Stomach (tissue), 9 donors: ENCODE results near the gene TMEM80. TPM values are rescaled to one million over a fixed set of nuclear protein-coding genes. Genes with fewer than 3 reads are reported as not detected.
"Not testable (repeated sequence)": the region's sequence is repeated elsewhere in the genome, so short reads cannot be mapped to it uniquely, and the experiment has no call there.

ENCODE experiments used
- DNase-seq, 2 donors: peaks; one replicate each; pipeline versions ENCODE4 v3.0.0 to v3.0.0-alpha.2; 2013 to 2019
- H3K27ac ChIP-seq, 5 donors: fragments of 200-600 bp in 4 of 5; sonication (generic) in 4 of 5; one replicate each; pipeline ENCODE4 v1.5.1; 2013 to 2019; ENCODE audit warnings: mild to moderate bottlenecking in 1 of 5, moderate library complexity in 1 of 5
- H3K27me3 ChIP-seq, 3 donors: fragments of 200-600 bp; sonication (generic); one replicate each; pipeline ENCODE4 v1.5.1; 2017 to 2019; ENCODE audit warnings: mixed run types in 1 of 3
- H3K36me3 ChIP-seq, 4 donors: fragments of 200-600 bp; sonication (generic); 1 replicate in 3 of 4; 2 replicates in 1 of 4; pipeline ENCODE4 v1.5.1; 2016 to 2019
- H3K4me1 ChIP-seq, 4 donors: fragments of 200-600 bp; sonication (generic); one replicate each; pipeline ENCODE4 v1.5.1; 2016 to 2019
- H3K4me3 ChIP-seq, 4 donors: fragments of 200-600 bp; sonication (generic) in 3 of 4; one replicate each; pipeline ENCODE4 v1.5.1; 2016 to 2019; ENCODE audit warnings: mild to moderate bottlenecking in 1 of 4
- H3K9me3 ChIP-seq, 4 donors: fragments of 200-600 bp; sonication (generic); one replicate each; pipeline ENCODE4 v1.5.1; 2016 to 2019
- EP300 ChIP-seq: sonication (generic); formaldehyde crosslinking; IDR thresholded peaks from one replicate; pipeline ENCODE4 v1.6.1; 2017; ENCODE audit warnings: antibody characterized with exemption
- POLR2A ChIP-seq, 4 donors: fragments of 450-650 bp; IDR thresholded peaks; one replicate each; pipeline ENCODE4 v1.6.1; 2016; ENCODE audit warnings: antibody characterized with exemption in 4 of 4, control low read depth in 2 of 4, mild to moderate bottlenecking in 1 of 4, moderate library complexity in 1 of 4
- POLR2AphosphoS5 ChIP-seq, 3 donors: sonication (generic); formaldehyde crosslinking; IDR thresholded peaks; one replicate each; pipeline ENCODE4 v1.6.1; 2016; ENCODE audit warnings: antibody characterized with exemption in 3 of 3
- WGBS, 5 donors: extraction: QIAGEN DNeasy Blood & Tissue Kit in 3 of 5; methylation state at CpG; one replicate each; pipeline versions ENCODE4 v1.1.5 to v1.1.7; 2013 to 2018; 5-methylcytosine and 5-hydroxymethylcytosine counted together
- intact Hi-C: fragments of 100-400 bp; cut with DNase I; formaldehyde crosslinking; loops from one replicate; pipeline ENCODE4 v1.15.1; 2023; ENCODE audit warnings: low total_unique reads
- polyA plus RNA-seq, 3 donors: library from polyadenylated mRNA; stranded (reverse); fragments of 200-250 nt; gene quantifications; one replicate each; pipeline ENCODE4 v1.2.3, GENCODE V29; 2013
- total RNA-seq, 5 donors: library from RNA; depleted of rRNA; stranded (reverse); fragments of >200 nt; gene quantifications; one replicate each; pipeline versions ENCODE4 v1.1.0 to v1.2.3, GENCODE V29; 2014 to 2016
- TF ChIP-seq, protein P1 (sequence below), 7 experiments: fragments of 450-650 bp in 4 of 7; fragments of 200-600 bp in 3 of 7; sonication (generic) in 3 of 7; IDR thresholded peaks; one replicate each; pipeline ENCODE4 v1.5.1; 2016 to 2019; ENCODE audit warnings: antibody characterized with exemption in 7 of 7, control low read depth in 2 of 7, mild to moderate bottlenecking in 1 of 7
- donor health status: healthy with polysubstance abuse.
- donor health status: Bipolar disorder and iron deficiency.
- donor health status: healthy.

Gene TMEM80
- total and polyA plus RNA-seq, 8 donors, result 4.9 to 46.5 (median 19.8) TPM

DNA sequence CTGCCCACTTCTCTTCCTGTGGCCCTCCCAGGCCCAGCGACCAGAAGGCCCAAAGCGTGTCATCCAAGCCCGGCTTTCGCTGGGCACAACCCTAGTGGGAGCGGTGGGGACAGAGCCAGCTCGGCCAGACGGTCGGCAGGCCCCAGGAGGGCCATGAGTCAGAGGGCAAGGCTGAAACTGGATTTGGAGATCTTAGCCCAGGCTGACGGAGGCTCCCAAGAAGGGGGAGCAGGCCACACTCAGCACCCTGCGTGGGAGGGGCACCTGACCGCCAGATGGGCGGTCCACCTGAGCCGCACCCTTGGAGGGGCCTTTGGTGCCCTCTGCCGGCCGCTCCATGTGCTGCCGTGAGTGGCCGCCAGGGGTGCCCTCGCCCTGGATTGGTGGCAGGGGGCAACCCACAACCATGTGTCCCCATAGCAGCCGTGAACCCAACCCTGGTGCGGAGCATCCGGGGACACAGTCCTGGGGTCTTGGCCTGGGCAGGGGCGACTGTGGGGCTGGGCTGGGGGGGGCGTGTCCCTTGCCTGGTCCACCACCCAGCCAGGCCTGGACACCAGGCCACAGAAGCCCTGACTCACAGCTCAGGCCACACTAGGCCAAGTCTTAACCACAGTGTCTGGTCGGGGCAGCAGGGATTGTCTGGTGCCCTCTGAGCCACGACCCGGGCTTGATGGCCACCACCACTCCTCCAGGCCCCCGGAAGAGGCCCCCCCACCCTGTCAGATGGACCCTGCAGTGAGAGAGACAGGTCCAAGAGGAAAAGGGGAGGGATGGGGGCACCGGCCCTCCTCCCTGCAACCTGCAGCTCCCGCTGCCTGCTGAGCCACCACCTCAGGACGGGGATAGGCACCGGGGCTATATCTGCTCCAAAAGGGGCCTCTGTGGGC lies 32.5 kb downstream of the TMEM80 start:
- WGBS, 5 donors, result 26 to 57% (median 29%) methylated on average over 6 to 31 of the region's 31 CpGs
- TF ChIP-seq POLR2AphosphoS5 (IDR thresholded peaks at IDR 0.05), result peak in 2 of 3 donors; percentile 38 to 78
- no peak for TF ChIP-seq EP300
- no peak for TF ChIP-seq POLR2A (IDR thresholded peaks at IDR 0.05)
- TF ChIP-seq, protein P1, sequence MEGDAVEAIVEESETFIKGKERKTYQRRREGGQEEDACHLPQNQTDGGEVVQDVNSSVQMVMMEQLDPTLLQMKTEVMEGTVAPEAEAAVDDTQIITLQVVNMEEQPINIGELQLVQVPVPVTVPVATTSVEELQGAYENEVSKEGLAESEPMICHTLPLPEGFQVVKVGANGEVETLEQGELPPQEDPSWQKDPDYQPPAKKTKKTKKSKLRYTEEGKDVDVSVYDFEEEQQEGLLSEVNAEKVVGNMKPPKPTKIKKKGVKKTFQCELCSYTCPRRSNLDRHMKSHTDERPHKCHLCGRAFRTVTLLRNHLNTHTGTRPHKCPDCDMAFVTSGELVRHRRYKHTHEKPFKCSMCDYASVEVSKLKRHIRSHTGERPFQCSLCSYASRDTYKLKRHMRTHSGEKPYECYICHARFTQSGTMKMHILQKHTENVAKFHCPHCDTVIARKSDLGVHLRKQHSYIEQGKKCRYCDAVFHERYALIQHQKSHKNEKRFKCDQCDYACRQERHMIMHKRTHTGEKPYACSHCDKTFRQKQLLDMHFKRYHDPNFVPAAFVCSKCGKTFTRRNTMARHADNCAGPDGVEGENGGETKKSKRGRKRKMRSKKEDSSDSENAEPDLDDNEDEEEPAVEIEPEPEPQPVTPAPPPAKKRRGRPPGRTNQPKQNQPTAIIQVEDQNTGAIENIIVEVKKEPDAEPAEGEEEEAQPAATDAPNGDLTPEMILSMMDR (IDR thresholded peaks at IDR 0.05), result peak in 6 of 7 experiments; percentile 88 to 99 (median 98)
- Histone ChIP-seq H3K9me3 (no peaks in the 10 kb centered on the region), H3K4me3 (peak overlapping the region in 1 of 4 donors; percentile 12), H3K36me3 (peaks cover 3 to 18% (median 13%) of the 10 kb centered on the region in 4 donors), H3K27me3 (peaks cover 0 to 76% (median 21%) of the 10 kb centered on the region in 3 donors), H3K4me1 (peaks cover 33 to 59% (median 39%) of the 10 kb centered on the region in 4 donors), H3K27ac (peak overlapping the region; percentile 12 to 80 (median 70))
- DNase-seq, result peak; percentile 91 to 92
- intact Hi-C loops, result loop anchor here (10.0 kb wide), 1 partner anchor 63 kb away; no protein-coding TSS in a partner anchor

DNA sequence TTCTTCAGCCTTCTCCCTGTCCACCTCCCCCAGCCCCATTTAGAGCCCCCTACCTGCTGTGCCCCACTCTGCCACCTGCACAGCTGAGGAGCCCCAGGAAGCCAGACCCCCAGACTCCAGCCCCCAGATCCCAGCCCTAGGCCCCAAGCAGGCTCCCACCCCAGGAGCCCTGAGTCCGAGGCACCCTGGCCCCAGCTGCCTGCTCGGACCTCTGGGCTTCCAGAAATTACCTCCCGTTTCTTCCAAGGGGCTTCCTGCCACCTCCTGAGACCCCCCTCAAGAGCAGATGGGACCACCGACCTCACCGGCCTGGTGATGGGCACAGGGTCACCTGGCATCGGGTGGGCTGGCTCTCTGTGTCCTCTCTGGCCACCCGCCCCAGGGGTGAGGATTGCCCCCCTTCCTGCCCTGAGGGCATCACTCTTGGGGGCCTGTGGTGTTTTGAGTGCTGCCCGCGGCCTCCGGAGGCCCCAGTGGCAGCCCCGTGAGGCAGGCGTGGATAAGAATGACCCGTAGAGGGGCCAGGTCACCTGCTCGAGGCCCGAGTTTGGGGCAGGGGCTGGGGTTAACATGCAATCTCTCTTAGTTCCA lies 33.4 kb downstream of the TMEM80 start:
- no peak for DNase-seq
- Histone ChIP-seq H3K27ac (peak overlapping the region in 3 of 5 donors; percentile 66 to 80 (median 70)), H3K36me3 (peaks cover 2 to 13% (median 7%) of the 10 kb centered on the region in 4 donors), H3K4me1 (peaks cover 33 to 54% (median 38%) of the 10 kb centered on the region in 4 donors), H3K9me3 (no peaks in the 10 kb centered on the region), H3K4me3 (no peak overlapping the region), H3K27me3 (peaks cover 0 to 69% (median 21%) of the 10 kb centered on the region in 3 donors)
- TF ChIP-seq POLR2AphosphoS5 (IDR thresholded peaks at IDR 0.05) (no peak), POLR2A (IDR thresholded peaks at IDR 0.05) (no peak), EP300 (no peak)
- TF ChIP-seq, protein P1 (IDR thresholded peaks at IDR 0.05), result no peak
- intact Hi-C loops, result loop anchor here (10.0 kb wide), 1 partner anchor 64 kb away; no protein-coding TSS in a partner anchor
- 46 to 57% (median 48%) methylated on average over 9 to 15 of the region's 15 CpGs for WGBS, 5 donors

DNA sequence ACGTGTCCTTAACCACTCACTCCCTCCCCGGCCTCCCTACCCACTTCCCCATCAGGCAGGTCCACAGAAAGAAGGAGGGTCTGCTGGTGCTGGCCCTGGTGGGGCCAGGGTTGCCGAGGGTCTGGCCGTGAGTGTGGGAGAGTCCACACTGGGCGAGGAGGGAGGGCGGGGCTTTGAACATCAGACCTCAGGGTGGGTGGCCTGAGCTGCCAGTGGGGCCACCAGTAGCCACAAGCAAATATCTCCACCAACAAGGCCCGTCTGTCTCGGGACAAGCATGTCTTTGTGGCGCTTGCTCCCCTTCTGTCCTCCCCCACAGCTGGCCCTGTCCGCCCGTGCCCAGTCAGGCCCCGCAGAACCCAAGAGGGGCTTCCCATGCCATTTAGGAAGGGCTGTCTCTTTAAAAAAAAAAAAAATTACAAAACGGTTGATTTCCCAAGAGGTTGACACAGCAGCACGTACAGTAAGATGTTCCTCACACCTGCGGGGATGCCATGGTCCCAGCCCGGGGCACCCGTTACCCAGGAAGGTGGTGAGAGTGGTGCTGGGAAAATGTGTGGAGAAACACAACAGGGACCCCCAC lies 34.0 kb downstream of the TMEM80 start:
- Histone ChIP-seq H3K36me3 (peaks cover 0 to 7% (median 2%) of the 10 kb centered on the region in 4 donors), H3K9me3 (no peaks in the 10 kb centered on the region), H3K27me3 (peaks cover 0 to 63% (median 19%) of the 10 kb centered on the region in 3 donors), H3K27ac (peak overlapping the region in 2 of 5 donors; percentile 10 to 26), H3K4me3 (no peak overlapping the region), H3K4me1 (peaks cover 33 to 53% (median 38%) of the 10 kb centered on the region in 4 donors)
- 19 to 52% (median 33%) methylated on average over 13 to 17 of the region's 17 CpGs for WGBS, 5 donors
- intact Hi-C loops, result loop anchor here (10.0 kb wide), 1 partner anchor 65 kb away; no protein-coding TSS in a partner anchor
- DNase-seq, result peak in 1 of 2 donors; percentile 43
- no peak for TF ChIP-seq POLR2A (IDR thresholded peaks at IDR 0.05)
- TF ChIP-seq, protein P1 (IDR thresholded peaks at IDR 0.05), result no peak
- no peak for TF ChIP-seq EP300
- TF ChIP-seq POLR2AphosphoS5 (IDR thresholded peaks at IDR 0.05), result no peak

DNA sequence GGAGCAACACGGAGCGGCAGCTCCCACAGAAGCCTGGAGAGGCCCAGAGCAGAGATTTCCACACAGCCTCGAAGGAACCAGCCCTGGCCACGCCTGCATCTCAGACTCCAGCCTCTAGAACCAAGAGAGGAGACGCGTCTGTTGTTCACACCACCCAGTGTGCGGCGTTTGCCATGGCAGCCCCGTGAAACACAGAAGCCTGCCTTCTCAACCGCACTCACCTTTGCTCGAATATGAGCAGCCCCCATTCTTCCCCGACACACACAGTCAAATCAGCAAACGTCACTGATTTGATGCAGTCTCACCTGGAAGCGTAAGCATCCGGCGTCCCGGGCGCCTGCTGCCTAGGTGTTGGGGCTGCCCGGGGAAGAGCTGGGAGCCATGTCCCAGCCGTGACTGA lies 37.5 kb downstream of the TMEM80 start:
- intact Hi-C loops, result no loop called here
- no peaks in the 10 kb centered on the region for H3K36me3 ChIP-seq
- DNase-seq, result peak in 1 of 2 donors; percentile 12
- TF ChIP-seq, protein P1 (IDR thresholded peaks at IDR 0.05), result no peak
- TF ChIP-seq EP300 (no peak), POLR2A (IDR thresholded peaks at IDR 0.05) (no peak), POLR2AphosphoS5 (IDR thresholded peaks at IDR 0.05) (no peak)
- H3K4me3 ChIP-seq, result no peak overlapping the region
- H3K27ac ChIP-seq, result no peak overlapping the region
- no peaks in the 10 kb centered on the region for H3K9me3 ChIP-seq
- peaks cover 0 to 44% (median 0%) of the 10 kb centered on the region in 3 donors for H3K27me3 ChIP-seq
- H3K4me1 ChIP-seq, result peaks cover 5 to 24% (median 9%) of the 10 kb centered on the region in 4 donors
- WGBS, 5 donors, result 52 to 74% (median 70%) methylated on average over 17 to 20 of the region's 20 CpGs

DNA sequence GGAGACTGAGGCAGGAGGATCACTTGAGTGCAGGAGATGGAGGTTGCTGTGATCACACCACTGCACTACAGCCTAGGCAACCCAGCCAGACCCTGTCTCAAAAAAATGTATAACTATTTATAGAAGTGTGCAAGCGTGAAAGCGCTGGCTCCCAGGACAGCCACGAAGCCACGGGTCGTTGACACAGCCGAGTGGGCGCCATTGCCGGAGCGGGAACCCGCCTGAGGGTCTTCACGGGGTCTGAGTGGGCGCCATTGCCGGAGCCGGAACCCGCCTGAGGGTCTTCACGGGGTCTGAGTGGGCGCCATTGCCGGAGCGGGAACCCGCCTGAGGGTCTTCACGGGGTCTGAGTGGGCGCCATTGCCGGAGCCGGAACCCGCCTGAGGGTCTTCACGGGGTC lies 38.9 kb downstream of the TMEM80 start:
- intact Hi-C loops, result not testable (repeated sequence)
- WGBS, 5 donors, result 90 to 96% (median 93%) methylated on average over 10 to 26 of the region's 26 CpGs

More for the DNA sequence above, 38.9 kb downstream of the TMEM80 start:
- not testable (repeated sequence) for H3K9me3 ChIP-seq, H3K4me1 ChIP-seq, H3K27ac ChIP-seq, H3K36me3 ChIP-seq, DNase-seq, H3K4me3 ChIP-seq
- H3K27me3 ChIP-seq, result peaks cover 0 to 33% (median 0%) of the 10 kb centered on the region in 3 donors
